Measurements from ENCODE around the gene MCRIP2.
"Not testable (repeated sequence)": the region's sequence is repeated elsewhere in the genome, so short reads cannot be mapped to it uniquely, and the experiment has no call there.

Gene MCRIP2

GRCh38 chr16:681746-682427 lies 40.3 kb downstream of the MCRIP2 start:
- DNase-seq (ENCODE audit: low read depth): no peak

GRCh38 chr16:682493-683395 lies 41.1 kb downstream of the MCRIP2 start:
- no peak for DNase-seq (ENCODE audit: low read depth)

GRCh38 chr16:683396-684070 lies 41.9 kb downstream of the MCRIP2 start:
- DNase-seq (ENCODE audit: low read depth): no peak

- peak; percentile 77 for DNase-seq (ENCODE audit: low read depth)
These were observed 42.6 kb downstream of the MCRIP2 start, which contains the start of gene JMJD8 for GRCh38 chr16:684071-684794. Gene JMJD8, minus strand, starts transcription at chr16:684334. Its CDS starts 15 bp downstream, at chr16:684319.

GRCh38 chr16:684961-685696 lies 43.5 kb downstream of the MCRIP2 start:
- DNase-seq (ENCODE audit: low read depth): no peak

GRCh38 chr16:685967-686366 lies 44.3 kb downstream of the MCRIP2 start:
- no peak for DNase-seq (ENCODE audit: low read depth)

- no peak for DNase-seq (ENCODE audit: low read depth)
These were observed 45.0 kb downstream of the MCRIP2 start for GRCh38 chr16:686459-687260.

- no peak for DNase-seq (ENCODE audit: low read depth)
These were observed 45.9 kb downstream of the MCRIP2 start for GRCh38 chr16:687499-687898.

GRCh38 chr16:689175-689897 lies 47.7 kb downstream of the MCRIP2 start:
- no peak for DNase-seq (ENCODE audit: low read depth)

- not testable (repeated sequence) for DNase-seq (ENCODE audit: low read depth)
These were observed 49.6 kb downstream of the MCRIP2 start for GRCh38 chr16:691242-691641.

GRCh38 chr16:692356-693108 lies 50.9 kb downstream of the MCRIP2 start:
- DNase-seq (ENCODE audit: low read depth): no peak

- no peak for DNase-seq (ENCODE audit: low read depth)
These were observed 51.7 kb downstream of the MCRIP2 start for GRCh38 chr16:693364-693763.

- no peak for DNase-seq (ENCODE audit: low read depth)
These were observed 52.1 kb downstream of the MCRIP2 start for GRCh38 chr16:693766-694165.

GRCh38 chr16:694187-694862 lies 52.7 kb downstream of the MCRIP2 start:
- no peak for DNase-seq (ENCODE audit: low read depth)

GRCh38 chr16:694863-695354 lies 53.3 kb downstream of the MCRIP2 start:
- no peak for DNase-seq (ENCODE audit: low read depth)

- DNase-seq (ENCODE audit: low read depth): no peak
These were observed 53.9 kb downstream of the MCRIP2 start for GRCh38 chr16:695355-696089.
